ENCODE data around the gene LRP10. TPM values are rescaled to one million over a fixed set of nuclear protein-coding genes. Genes with fewer than 3 reads are reported as not detected.

The LRP10 gene
- total and polyA plus RNA-seq, 2 of the 4 experiments (the other 2 are of a cell fraction), result 25.1 to 118 TPM

DNA sequence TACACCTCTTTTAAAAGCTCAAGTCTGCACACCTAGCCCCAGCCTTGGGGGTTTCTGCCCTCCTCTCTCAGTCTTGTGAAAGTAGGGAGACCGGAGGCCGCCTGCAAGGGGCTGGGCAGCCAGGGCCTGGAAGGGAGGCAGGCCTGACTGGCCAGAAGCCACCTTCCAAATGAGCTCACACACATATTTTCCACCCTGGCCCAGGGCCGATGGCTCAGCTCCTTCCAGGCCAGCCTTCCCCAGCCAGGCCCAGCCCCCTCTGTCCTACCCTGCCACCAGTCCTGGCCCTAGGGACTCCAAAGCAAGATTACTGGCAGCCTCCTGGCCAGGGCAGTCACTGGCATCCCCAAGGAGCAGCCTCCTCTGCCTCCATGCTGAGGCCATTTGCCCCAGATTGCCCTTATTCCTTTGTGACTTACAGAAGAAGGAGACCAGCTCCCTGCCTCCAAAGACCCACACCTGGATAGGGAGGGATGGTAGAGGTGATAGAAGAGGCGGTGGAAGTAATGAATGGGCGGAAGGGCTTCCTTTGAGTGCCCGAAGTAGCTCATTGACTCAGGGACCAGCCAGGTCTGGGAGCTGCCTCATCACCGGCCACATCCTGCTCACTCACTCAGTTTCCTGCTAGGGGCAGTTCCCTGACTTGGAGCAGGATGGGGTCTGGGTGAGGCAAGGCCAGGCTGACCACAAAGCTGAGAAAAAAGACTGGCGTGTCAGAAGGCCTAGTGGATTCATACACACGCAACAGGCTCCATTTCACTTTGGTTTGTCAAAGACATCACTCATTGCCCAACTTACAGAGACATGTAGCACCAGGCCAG is 20.4 kb upstream of the LRP10 start:
- H3K23ac ChIP-seq (ENCODE audit: low read depth, low read length), result peak overlapping the region; percentile 99
- intact Hi-C loops (cut with micrococcal nuclease), result loop anchor here (5.0 kb wide), 1 partner anchor 464 kb away; no protein-coding TSS in a partner anchor
- in situ Hi-C loops (cut with MboI; ENCODE audit: low sequenced_read_pairs), result loop anchor here (25.0 kb wide), 1 partner anchor 464 kb away; no protein-coding TSS in a partner anchor
- peak overlapping the region; percentile 98 for H2BK120ac ChIP-seq (ENCODE audit: low read depth, low read length)
- H3K36me3 ChIP-seq (ENCODE audit: control insufficient read depth, insufficient read depth, low read length), result peaks cover 9% of the 10 kb centered on the region; the same call in 1 of the 2 replicates
- no peak overlapping the region for H3K4me3 ChIP-seq (ENCODE audit: insufficient read depth, low read depth, low read length)
- H3K9me3 ChIP-seq (ENCODE audit: control insufficient read depth, insufficient read depth, low read length), result no peaks in the 10 kb centered on the region
- H3K79me1 ChIP-seq (ENCODE audit: low read depth in 1 of 2, low read length in 2 of 2), result peaks cover 4 to 41% of the 10 kb centered on the region in 2 experiments; a peak in 3 of 4 replicates
- peak overlapping the region; percentile 99 for H3K4ac ChIP-seq (ENCODE audit: low read depth, low read length)
- no TSS peak for BruUV-seq (replicated peaks)
- H4K91ac ChIP-seq (ENCODE audit: insufficient read depth, low read depth, low read length), result peak overlapping the region; percentile 99
- peak overlapping the region; percentile 99 for H2AK5ac ChIP-seq (ENCODE audit: low read depth, low read length)
- peak overlapping the region; percentile 98 for H3K14ac ChIP-seq (replicated peaks; ENCODE audit: low read depth, low read length)
- H4K8ac ChIP-seq (ENCODE audit: low read depth in 2 of 2, low read length in 2 of 2), result peak overlapping the region; percentile 92 to 97
- peak overlapping the region; percentile 95 for H3K56ac ChIP-seq (ENCODE audit: extremely low read depth, insufficient read depth, low read length)
- peak overlapping the region; percentile 95 for H3K18ac ChIP-seq (ENCODE audit: low read depth, low read length)
- CTCF ChIA-PET, result interaction anchor here (0.6 to 6.8 kb wide), 6 partner anchors 14 to 471 kb away, joined by 3 to 60 read pairs (median 4); partner anchors contain the start of gene MMP14
- peaks cover 27% of the 10 kb centered on the region for H3K9me1 ChIP-seq (ENCODE audit: insufficient read depth, low read length)
- POLR2A ChIA-PET (ENCODE audit: unreplicated experiment), result interaction anchor here (0.6 to 2.4 kb wide), 6 partner anchors 10 to 35 kb away, joined by 3 to 25 read pairs (median 4); partner anchors contain the start of gene MMP14
- H2BK5ac ChIP-seq (ENCODE audit: low read depth, low read length, poor library complexity, severe bottlenecking), result peak overlapping the region; percentile 98
- peak overlapping the region; percentile 70 for H3K9ac ChIP-seq (ENCODE audit: low read depth, low read length)
- dilution Hi-C loops (cut with HindIII; ENCODE audit: low sequenced_read_pairs, unreplicated experiment), result no loop called here
- peak overlapping the region; percentile 97 for H2BK20ac ChIP-seq (ENCODE audit: low read depth, low read length)
- peak overlapping the region; percentile 56 for H3K4me2 ChIP-seq (ENCODE audit: low read depth, low read length)
- H2BK15ac ChIP-seq (ENCODE audit: low read depth, low read length), result peak overlapping the region; percentile 97
- H3K4me1 ChIP-seq (ENCODE audit: control insufficient read depth, insufficient read depth, low read length), result peaks cover 47% of the 10 kb centered on the region
- ATAC-seq (ENCODE audit: low read depth) (peak; percentile 50), DNase-seq (peak; percentile 98)
- H2AFZ ChIP-seq (replicated peaks; ENCODE audit: low read length, poor library complexity), result peak overlapping the region; percentile 71
- peak overlapping the region; percentile 97 for H3K27ac ChIP-seq (ENCODE audit: insufficient read depth, low read length)
- WGBS, 2 experiments (ENCODE audit: extremely low coverage in 2 of 2, insufficient read length in 1 of 2), result 0% methylated on average over 1 of the region's 9 CpGs; no CpG with 5 or more reads in 1 of the 2 experiments
- H3K27me3 ChIP-seq (ENCODE audit: control insufficient read depth, insufficient read depth, low read length), result no peaks in the 10 kb centered on the region
- H4K20me1 ChIP-seq (ENCODE audit: insufficient read depth, low read length), result peaks cover 7% of the 10 kb centered on the region; the same call in 1 of the 2 replicates
- H2AK9ac ChIP-seq (replicated peaks; ENCODE audit: low read depth, low read length, poor library complexity), result peak overlapping the region; percentile 99
- H4K5ac ChIP-seq (ENCODE audit: low read depth, low read length), result peak overlapping the region; percentile 91
- TF ChIP-seq MAFK (IDR thresholded peaks at IDR 0.05; ENCODE audit: low read depth, low read length), result no peak
- TF ChIP-seq CHD1 (IDR thresholded peaks at IDR 0.05; ENCODE audit: low read depth, low read length), result no peak
- TF ChIP-seq POLR2A (IDR thresholded peaks at IDR 0.05; ENCODE audit: low read depth, low read length), result peak; percentile 77
- TF ChIP-seq, protein P1, sequence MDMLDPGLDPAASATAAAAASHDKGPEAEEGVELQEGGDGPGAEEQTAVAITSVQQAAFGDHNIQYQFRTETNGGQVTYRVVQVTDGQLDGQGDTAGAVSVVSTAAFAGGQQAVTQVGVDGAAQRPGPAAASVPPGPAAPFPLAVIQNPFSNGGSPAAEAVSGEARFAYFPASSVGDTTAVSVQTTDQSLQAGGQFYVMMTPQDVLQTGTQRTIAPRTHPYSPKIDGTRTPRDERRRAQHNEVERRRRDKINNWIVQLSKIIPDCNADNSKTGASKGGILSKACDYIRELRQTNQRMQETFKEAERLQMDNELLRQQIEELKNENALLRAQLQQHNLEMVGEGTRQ (IDR thresholded peaks at IDR 0.05; ENCODE audit: low read depth, low read length), result no peak
- 0 out of 2 replicates have a peak, but pooled peaks have one; percentile 13 for TF ChIP-seq NFE2L2 (IDR thresholded peaks at IDR 0.05; ENCODE audit: low read depth, low read length)
- TF ChIP-seq MAZ (IDR thresholded peaks at IDR 0.05; ENCODE audit: borderline replicate concordance, low read depth, low read length), result peak; percentile 36; the same call in 1 of the 2 replicates
- TF ChIP-seq SMC3 (IDR thresholded peaks at IDR 0.05; ENCODE audit: low read depth, low read length), result 0 out of 2 replicates have a peak, but pooled peaks have one; percentile 5
- peak; percentile 13; the same call in 1 of the 2 replicates for TF ChIP-seq RAD21 (IDR thresholded peaks at IDR 0.05; ENCODE audit: low read length)
- peak; percentile 94 for TF ChIP-seq CEBPB (IDR thresholded peaks at IDR 0.05; ENCODE audit: low read depth, low read length)
- TF ChIP-seq, protein P2, sequence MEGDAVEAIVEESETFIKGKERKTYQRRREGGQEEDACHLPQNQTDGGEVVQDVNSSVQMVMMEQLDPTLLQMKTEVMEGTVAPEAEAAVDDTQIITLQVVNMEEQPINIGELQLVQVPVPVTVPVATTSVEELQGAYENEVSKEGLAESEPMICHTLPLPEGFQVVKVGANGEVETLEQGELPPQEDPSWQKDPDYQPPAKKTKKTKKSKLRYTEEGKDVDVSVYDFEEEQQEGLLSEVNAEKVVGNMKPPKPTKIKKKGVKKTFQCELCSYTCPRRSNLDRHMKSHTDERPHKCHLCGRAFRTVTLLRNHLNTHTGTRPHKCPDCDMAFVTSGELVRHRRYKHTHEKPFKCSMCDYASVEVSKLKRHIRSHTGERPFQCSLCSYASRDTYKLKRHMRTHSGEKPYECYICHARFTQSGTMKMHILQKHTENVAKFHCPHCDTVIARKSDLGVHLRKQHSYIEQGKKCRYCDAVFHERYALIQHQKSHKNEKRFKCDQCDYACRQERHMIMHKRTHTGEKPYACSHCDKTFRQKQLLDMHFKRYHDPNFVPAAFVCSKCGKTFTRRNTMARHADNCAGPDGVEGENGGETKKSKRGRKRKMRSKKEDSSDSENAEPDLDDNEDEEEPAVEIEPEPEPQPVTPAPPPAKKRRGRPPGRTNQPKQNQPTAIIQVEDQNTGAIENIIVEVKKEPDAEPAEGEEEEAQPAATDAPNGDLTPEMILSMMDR (conservative IDR thresholded peaks at IDR 0.05; ENCODE audit: low read depth, low read length), result no peak
- peak; percentile 78 for TF ChIP-seq RCOR1 (IDR thresholded peaks at IDR 0.05; ENCODE audit: insufficient replicate concordance, low read length)
- TF ChIP-seq MXI1 (IDR thresholded peaks at IDR 0.05; ENCODE audit: borderline replicate concordance, low read depth, low read length), result 0 out of 2 replicates have a peak, but pooled peaks have one; percentile 29
- TF ChIP-seq FOS (IDR thresholded peaks at IDR 0.05; ENCODE audit: low read depth, low read length), result peak; percentile 72
- no peak for TF ChIP-seq RFX5 (IDR thresholded peaks at IDR 0.05; ENCODE audit: low read depth, low read length)
- peak; percentile 5; the same call in 1 of the 2 replicates for TF ChIP-seq BHLHE40 (IDR thresholded peaks at IDR 0.05; ENCODE audit: low read depth, low read length)
